Activated CD8-positive, alpha-beta T cell treated with anti-CD3 and anti-CD28 coated beads for 36 hours (primary cell): ENCODE data around the gene PITX1. TPM values are rescaled to one million over a fixed set of nuclear protein-coding genes. Genes with fewer than 3 reads are reported as not detected.

Source experiments
- ATAC-seq: fragments of 200-7000 bp; cut with Tn5 transposase; one replicate; pipeline ENCODE4 v1.10.0; 2021; ENCODE audit warnings: mild to moderate bottlenecking, moderate library complexity
- CTCF ChIA-PET: fragments of 350-600 bp; sonication (Branson Sonifier 250); formaldehyde crosslinking; loops from one replicate; lab custom pipeline; 2021; ENCODE audit warnings: antibody characterized with exemption; lab: Charles Lee
- POLR2A ChIA-PET: fragments of 350-600 bp; sonication (Branson Sonifier 250); formaldehyde crosslinking; loops from one replicate; lab custom pipeline; 2021; ENCODE audit warnings: antibody characterized with exemption; lab: Charles Lee
- DNase-seq: peaks from one replicate; pipeline ENCODE4 v3.0.0-alpha.2; 2020
- H3K27ac Mint-ChIP-seq: one replicate; pipeline ENCODE4 v1.8.0; 2021; ENCODE audit warnings: mild to moderate bottlenecking, mixed read lengths
- H3K27me3 Mint-ChIP-seq: one replicate; pipeline ENCODE4 v1.8.0; 2021; ENCODE audit warnings: mixed read lengths
- H3K36me3 Mint-ChIP-seq: one replicate; pipeline ENCODE4 v1.8.0; 2021; ENCODE audit warnings: low read depth, mixed read lengths
- H3K4me1 Mint-ChIP-seq: one replicate; pipeline ENCODE4 v1.8.0; 2021; ENCODE audit warnings: low read depth, mixed read lengths
- H3K4me3 Mint-ChIP-seq: one replicate; pipeline ENCODE4 v1.8.0; 2021; ENCODE audit warnings: mild to moderate bottlenecking, moderate library complexity, mixed read lengths
- H3K9me3 Mint-ChIP-seq: one replicate; pipeline ENCODE4 v1.8.0; 2021; ENCODE audit warnings: mixed read lengths
- CTCF ChIP-seq: fragments of 200-600 bp; IDR thresholded peaks from one replicate; pipeline ENCODE4 v1.8.0; 2022; ENCODE audit warnings: antibody characterized with exemption, mild to moderate bottlenecking
- intact Hi-C: fragments of 100-400 bp; cut with micrococcal nuclease; formaldehyde crosslinking; loops from one replicate; pipeline ENCODE4 v1.10.0; 2022
- total RNA-seq, 2 experiments: library from RNA; stranded (reverse); gene quantifications; one replicate each; pipeline ENCODE4 v1.2.3, GENCODE V29; 2021

Gene PITX1
- total RNA-seq, 2 experiments from 2014 or later = 0.20 to 0.31 TPM

- Mint-ChIP-seq H3K27me3 (peaks cover 72% of the 10 kb centered on the region), H3K4me1 (peaks cover 15% of the 10 kb centered on the region), H3K9me3 (no peaks in the 10 kb centered on the region), H3K27ac (no peak overlapping the region), H3K36me3 (no peaks in the 10 kb centered on the region), H3K4me3 (no peak overlapping the region)
- intact Hi-C loops = no loop called here
- TF ChIP-seq CTCF = no peak
- no peak for DNase-seq
- ChIA-PET CTCF (no interaction called here), POLR2A (interaction anchor here (2.6 kb wide), 1 partner anchor 9 kb away, joined by 5 read pairs; no protein-coding TSS in a partner anchor)
- no peak for ATAC-seq
Observed at GRCh38 chr5:135037519-135038204, 3.6 kb upstream of the PITX1 start.

- CTCF ChIA-PET = no interaction called here
- H3K27me3 Mint-ChIP-seq = peaks cover 72% of the 10 kb centered on the region
- H3K4me3 Mint-ChIP-seq = no peak overlapping the region
- DNase-seq (no peak), ATAC-seq (no peak)
- intact Hi-C loops = no loop called here
- H3K9me3 Mint-ChIP-seq = no peaks in the 10 kb centered on the region
- no peak for TF ChIP-seq CTCF
- no peak overlapping the region for H3K27ac Mint-ChIP-seq
- H3K4me1 Mint-ChIP-seq = peaks cover 21% of the 10 kb centered on the region
- POLR2A ChIA-PET = interaction anchor here (0.5 kb wide), 1 partner anchor 11 kb away, joined by 4 read pairs; no protein-coding TSS in a partner anchor
- H3K36me3 Mint-ChIP-seq = no peaks in the 10 kb centered on the region
Observed at GRCh38 chr5:135036405-135036804, 2.4 kb upstream of the PITX1 start.

- H3K4me3 Mint-ChIP-seq = no peak overlapping the region
- CTCF ChIA-PET = interaction anchor here (1.1 kb wide), 1 partner anchor 131 kb away, joined by 3 read pairs; the partner anchor contains the start of gene PCBD2
- peaks cover 72% of the 10 kb centered on the region for H3K27me3 Mint-ChIP-seq
- H3K4me1 Mint-ChIP-seq = peaks cover 27% of the 10 kb centered on the region
- POLR2A ChIA-PET = interaction anchor here (0.6 kb wide), 1 partner anchor 129 kb away, joined by 3 read pairs; no protein-coding TSS in a partner anchor
- H3K9me3 Mint-ChIP-seq = no peaks in the 10 kb centered on the region
- no peak for ATAC-seq
- no peaks in the 10 kb centered on the region for H3K36me3 Mint-ChIP-seq
- H3K27ac Mint-ChIP-seq = no peak overlapping the region
- DNase-seq = no peak
- intact Hi-C loops = no loop called here
- TF ChIP-seq CTCF = no peak
Observed at GRCh38 chr5:135035678-135036030, 1.6 kb upstream of the PITX1 start.

GRCh38 chr5:135034963-135035677, 1.1 kb upstream of the PITX1 start:
- H3K4me3 Mint-ChIP-seq = peak overlapping the region; percentile 70
- no peaks in the 10 kb centered on the region for H3K9me3 Mint-ChIP-seq
- ATAC-seq (no peak), DNase-seq (no peak)
- no peaks in the 10 kb centered on the region for H3K36me3 Mint-ChIP-seq
- H3K27me3 Mint-ChIP-seq = peaks cover 72% of the 10 kb centered on the region
- intact Hi-C loops = no loop called here
- no peak for TF ChIP-seq CTCF
- ChIA-PET CTCF (interaction anchor here (1.1 kb wide), 1 partner anchor 131 kb away, joined by 3 read pairs; the partner anchor contains the start of gene PCBD2), POLR2A (interaction anchor here (0.6 kb wide), 1 partner anchor 129 kb away, joined by 3 read pairs; no protein-coding TSS in a partner anchor)
- H3K4me1 Mint-ChIP-seq = peaks cover 27% of the 10 kb centered on the region
- H3K27ac Mint-ChIP-seq = no peak overlapping the region
